Endodermal cell (in vitro differentiated cells): ENCODE data around the gene SLC34A1. TPM values are rescaled to one million over a fixed set of nuclear protein-coding genes. Genes with fewer than 3 reads are reported as not detected.

Source experiments
- DNase-seq: peaks from one replicate; pipeline ENCODE4 v3.0.0-alpha.2; 2017
- H3K27ac ChIP-seq: 2 replicates; pipeline ENCODE4 v1.5.1; 2013; ENCODE audit warnings: mild to moderate bottlenecking, low read depth, low read length, moderate library complexity
- H3K27me3 ChIP-seq: 2 replicates; pipeline ENCODE4 v1.6.1; 2013; ENCODE audit warnings: mild to moderate bottlenecking, low read length, moderate library complexity; ENCODE audit not compliant: insufficient read depth, control insufficient read depth, poor library complexity, severe bottlenecking
- H3K36me3 ChIP-seq: 2 replicates; pipeline ENCODE4 v1.7.0; 2013; ENCODE audit warnings: mild to moderate bottlenecking, low read length, moderate library complexity; ENCODE audit not compliant: control insufficient read depth, insufficient read depth
- H3K4me1 ChIP-seq: one replicate; pipeline ENCODE4 v1.7.0; 2013; ENCODE audit warnings: low read length; ENCODE audit not compliant: control insufficient read depth, insufficient read depth
- H3K4me3 ChIP-seq: 2 replicates; pipeline ENCODE4 v1.5.1; 2013; ENCODE audit warnings: mild to moderate bottlenecking, low read length, moderate library complexity
- H3K9ac ChIP-seq: 2 replicates; pipeline ENCODE4 v1.6.1; 2013; ENCODE audit warnings: mild to moderate bottlenecking, low read length, moderate library complexity; ENCODE audit not compliant: poor library complexity, severe bottlenecking; ENCODE audit errors: extremely low read depth
- H3K9me3 ChIP-seq: 2 replicates; pipeline ENCODE4 v1.6.1; 2013; ENCODE audit warnings: mild to moderate bottlenecking, low read length, moderate library complexity; ENCODE audit not compliant: control insufficient read depth
- H3K27ac Mint-ChIP-seq: 2 replicates; pipeline ENCODE4 v1.8.0; 2020; ENCODE audit warnings: mixed read lengths
- H3K27me3 Mint-ChIP-seq: 2 replicates; pipeline ENCODE4 v1.8.0; 2021; ENCODE audit warnings: mild to moderate bottlenecking, mixed read lengths; ENCODE audit not compliant: insufficient read depth
- H3K36me3 Mint-ChIP-seq: 2 replicates; pipeline ENCODE4 v1.8.0; 2020; ENCODE audit warnings: low read depth, mixed read lengths
- H3K4me1 Mint-ChIP-seq: 2 replicates; pipeline ENCODE4 v1.8.0; 2020; ENCODE audit warnings: mixed read lengths
- H3K4me3 Mint-ChIP-seq: 2 replicates; pipeline ENCODE4 v1.8.0; 2020; ENCODE audit warnings: mild to moderate bottlenecking, moderate library complexity, mixed read lengths
- H3K9me3 Mint-ChIP-seq: 2 replicates; pipeline ENCODE4 v1.8.0; 2020; ENCODE audit warnings: mild to moderate bottlenecking, mixed read lengths
- WGBS, 2 experiments: methylation state at CpG; one replicate each; pipeline versions ENCODE4 v1.1.5 to v1.1.7; 2013; ENCODE audit warnings: missing lambda C conversion rate in 2 of 2, mixed read lengths in 1 of 2; ENCODE audit not compliant: insufficient coverage in 1 of 2, insufficient read length in 1 of 2; 5-methylcytosine and 5-hydroxymethylcytosine counted together
- total RNA-seq, 2 donors: library from RNA; stranded (reverse); fragmentation: NEBNext Ultra II Directional in 1 of 2; extraction: Animal tissue kit (Norgen Biotek cat#: 25700) in 1 of 2; gene quantifications; 2 replicates in 1 of 2; 3 replicates in 1 of 2; pipeline ENCODE4 v1.2.1, GENCODE V29; 2021
- TF ChIP-seq, protein P1 (sequence below): fragments of 200-600 bp; sonication (generic); conservative IDR thresholded peaks from 2 replicates; pipeline ENCODE4 v1.5.0; 2021; ENCODE audit warnings: antibody characterized with exemption, mild to moderate bottlenecking

SLC34A1 gene
- total RNA-seq, 2 donors from 2014 or later: not detected

- no peaks in the 10 kb centered on the region for H3K27me3 ChIP-seq
- no peaks in the 10 kb centered on the region for H3K4me1 ChIP-seq
- H3K9me3 Mint-ChIP-seq: no peaks in the 10 kb centered on the region
- DNase-seq: peak; percentile 41
- H3K4me3 ChIP-seq: no peak overlapping the region
- no peaks in the 10 kb centered on the region for H3K27me3 Mint-ChIP-seq
- H3K36me3 Mint-ChIP-seq: peaks cover 18% of the 10 kb centered on the region
- no peak overlapping the region for H3K4me3 Mint-ChIP-seq
- WGBS, 2 experiments: 92 to 93% methylated on average over 12 to 26 of the region's 26 CpGs
- H3K9me3 ChIP-seq: no peaks in the 10 kb centered on the region
- H3K9ac ChIP-seq: no peak overlapping the region
- H3K36me3 ChIP-seq: peaks cover 20% of the 10 kb centered on the region
- H3K27ac Mint-ChIP-seq: no peak overlapping the region
- H3K27ac ChIP-seq: no peak overlapping the region
- TF ChIP-seq, protein P1, sequence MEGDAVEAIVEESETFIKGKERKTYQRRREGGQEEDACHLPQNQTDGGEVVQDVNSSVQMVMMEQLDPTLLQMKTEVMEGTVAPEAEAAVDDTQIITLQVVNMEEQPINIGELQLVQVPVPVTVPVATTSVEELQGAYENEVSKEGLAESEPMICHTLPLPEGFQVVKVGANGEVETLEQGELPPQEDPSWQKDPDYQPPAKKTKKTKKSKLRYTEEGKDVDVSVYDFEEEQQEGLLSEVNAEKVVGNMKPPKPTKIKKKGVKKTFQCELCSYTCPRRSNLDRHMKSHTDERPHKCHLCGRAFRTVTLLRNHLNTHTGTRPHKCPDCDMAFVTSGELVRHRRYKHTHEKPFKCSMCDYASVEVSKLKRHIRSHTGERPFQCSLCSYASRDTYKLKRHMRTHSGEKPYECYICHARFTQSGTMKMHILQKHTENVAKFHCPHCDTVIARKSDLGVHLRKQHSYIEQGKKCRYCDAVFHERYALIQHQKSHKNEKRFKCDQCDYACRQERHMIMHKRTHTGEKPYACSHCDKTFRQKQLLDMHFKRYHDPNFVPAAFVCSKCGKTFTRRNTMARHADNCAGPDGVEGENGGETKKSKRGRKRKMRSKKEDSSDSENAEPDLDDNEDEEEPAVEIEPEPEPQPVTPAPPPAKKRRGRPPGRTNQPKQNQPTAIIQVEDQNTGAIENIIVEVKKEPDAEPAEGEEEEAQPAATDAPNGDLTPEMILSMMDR: no peak
- peaks cover 9% of the 10 kb centered on the region for H3K4me1 Mint-ChIP-seq
Measured at GRCh38 chr5:177430140-177430951, 46.1 kb downstream of the SLC34A1 start.

DNA sequence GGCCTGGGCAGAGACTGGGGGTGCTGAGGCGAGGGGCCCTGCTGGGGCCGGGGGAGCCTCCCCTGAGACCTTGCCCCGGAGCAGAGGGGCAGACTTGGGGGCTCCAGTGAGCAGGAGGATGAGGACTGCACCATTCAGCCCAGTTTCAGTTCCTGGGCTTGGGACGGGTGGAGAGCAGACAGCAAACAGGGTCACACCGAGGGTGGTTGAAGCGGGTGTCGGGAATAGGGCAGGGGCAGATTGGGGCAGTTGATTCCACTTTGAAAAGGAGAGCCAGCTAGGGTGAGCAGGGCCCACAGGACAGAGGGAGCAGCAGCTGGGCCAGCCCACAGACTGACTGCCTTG lies 46.7 kb downstream of the SLC34A1 start:
- no peaks in the 10 kb centered on the region for H3K9me3 ChIP-seq
- peaks cover 20% of the 10 kb centered on the region for H3K36me3 ChIP-seq
- H3K4me1 ChIP-seq: no peaks in the 10 kb centered on the region
- H3K27ac ChIP-seq: no peak overlapping the region
- TF ChIP-seq, protein P1: no peak
- H3K27me3 Mint-ChIP-seq: no peaks in the 10 kb centered on the region
- peaks cover 6% of the 10 kb centered on the region for H3K4me1 Mint-ChIP-seq
- no peak for DNase-seq
- no peak overlapping the region for H3K4me3 Mint-ChIP-seq
- WGBS, 2 experiments: 84 to 89% methylated on average over 3 to 7 of the region's 7 CpGs
- H3K4me3 ChIP-seq: no peak overlapping the region
- H3K27me3 ChIP-seq: no peaks in the 10 kb centered on the region
- no peaks in the 10 kb centered on the region for H3K9me3 Mint-ChIP-seq
- H3K36me3 Mint-ChIP-seq: peaks cover 23% of the 10 kb centered on the region
- no peak overlapping the region for H3K27ac Mint-ChIP-seq
- no peak overlapping the region for H3K9ac ChIP-seq

DNA sequence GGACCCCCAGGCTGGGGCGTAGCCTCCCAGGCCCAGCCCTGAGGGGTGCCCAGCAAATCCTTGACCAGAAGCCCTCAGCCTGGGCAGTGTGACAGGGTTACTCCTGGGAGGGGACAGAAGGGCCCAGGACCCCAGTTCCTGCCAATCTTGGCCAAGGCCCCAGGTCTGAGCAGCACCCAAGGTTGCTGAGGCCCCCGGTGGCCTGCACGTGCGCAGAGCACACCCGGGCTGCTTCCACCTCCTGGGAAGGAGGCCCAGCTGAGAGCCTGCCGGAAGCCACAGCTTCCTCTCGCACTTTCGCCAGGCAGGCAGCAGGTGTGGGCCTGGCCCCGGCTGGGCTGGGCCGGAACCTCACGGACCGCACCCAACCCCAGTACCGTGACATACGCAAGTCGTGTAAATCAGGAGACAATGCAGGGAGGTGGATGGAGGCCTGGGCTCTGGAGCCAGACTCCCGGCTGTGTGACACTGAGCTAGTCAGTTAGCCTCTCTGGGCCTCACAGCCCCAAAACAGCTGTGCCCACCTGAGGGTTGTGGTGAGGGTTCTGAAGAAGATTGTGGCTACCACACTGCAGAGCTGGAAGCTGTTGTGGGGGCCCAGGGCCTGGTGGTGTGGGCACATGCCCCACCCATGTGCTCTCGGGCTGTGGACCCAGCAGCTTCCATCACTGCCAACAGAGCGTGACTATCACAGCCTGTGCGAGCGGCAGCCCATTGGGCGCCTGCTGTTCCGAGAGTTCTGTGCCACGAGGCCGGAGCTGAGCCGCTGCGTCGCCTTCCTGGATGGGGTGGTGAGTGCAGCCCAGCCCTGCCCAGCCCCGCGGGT lies 47.3 kb downstream of the SLC34A1 start:
- TF ChIP-seq, protein P1: no peak
- Histone ChIP-seq H3K9ac (no peak overlapping the region), H3K4me1 (no peaks in the 10 kb centered on the region), H3K27me3 (no peaks in the 10 kb centered on the region), H3K9me3 (no peaks in the 10 kb centered on the region), H3K36me3 (peaks cover 22% of the 10 kb centered on the region), H3K4me3 (no peak overlapping the region), H3K27ac (no peak overlapping the region)
- Mint-ChIP-seq H3K27me3 (no peaks in the 10 kb centered on the region), H3K27ac (no peak overlapping the region), H3K4me1 (peaks cover 6% of the 10 kb centered on the region), H3K36me3 (peaks cover 24% of the 10 kb centered on the region), H3K4me3 (no peak overlapping the region), H3K9me3 (no peaks in the 10 kb centered on the region)
- 96 to 99% methylated on average over 19 to 29 of the region's 29 CpGs for WGBS, 2 experiments
- DNase-seq: no peak
